ENCODE data around the gene DAB2IP.

Gene DAB2IP

GRCh38 chr9:121744687-121745395 is 93.4 kb downstream of the DAB2IP start:
- peak; percentile 56 for DNase-seq (ENCODE audit: low spot score)

- DNase-seq (ENCODE audit: low spot score) = no peak
These were observed 93.9 kb downstream of the DAB2IP start for GRCh38 chr9:121745396-121745695.

GRCh38 chr9:121746411-121746810 is 95.0 kb downstream of the DAB2IP start:
- no peak for DNase-seq (ENCODE audit: low spot score)

- DNase-seq (ENCODE audit: low spot score) = no peak
These were observed 95.4 kb downstream of the DAB2IP start for GRCh38 chr9:121746866-121747265.

- DNase-seq (ENCODE audit: low spot score) = peak; percentile 70
These were observed 96.6 kb downstream of the DAB2IP start for GRCh38 chr9:121748074-121748473.

GRCh38 chr9:121748727-121749423 is 97.4 kb downstream of the DAB2IP start:
- no peak for DNase-seq (ENCODE audit: low spot score)

- no peak for DNase-seq (ENCODE audit: low spot score)
These were observed 98.2 kb downstream of the DAB2IP start for GRCh38 chr9:121749614-121750013.

GRCh38 chr9:121750259-121750714 is 98.9 kb downstream of the DAB2IP start:
- no peak for DNase-seq (ENCODE audit: low spot score)

GRCh38 chr9:121750715-121751623 is 99.5 kb downstream of the DAB2IP start:
- DNase-seq (ENCODE audit: low spot score) = no peak

GRCh38 chr9:121751686-121752445 is 100.4 kb downstream of the DAB2IP start:
- no peak for DNase-seq (ENCODE audit: low spot score)

GRCh38 chr9:121752929-121753328 is 101.5 kb downstream of the DAB2IP start:
- DNase-seq (ENCODE audit: low spot score) = no peak

- no peak for DNase-seq (ENCODE audit: low spot score)
These were observed 102.6 kb downstream of the DAB2IP start for GRCh38 chr9:121753802-121754654.

GRCh38 chr9:121754655-121755436 is 103.4 kb downstream of the DAB2IP start:
- no peak for DNase-seq (ENCODE audit: low spot score)

GRCh38 chr9:121755581-121755980 is 104.1 kb downstream of the DAB2IP start:
- no peak for DNase-seq (ENCODE audit: low spot score)

- DNase-seq (ENCODE audit: low spot score) = no peak
These were observed 105.2 kb downstream of the DAB2IP start for GRCh38 chr9:121756474-121757280.

GRCh38 chr9:121757281-121757585 is 105.8 kb downstream of the DAB2IP start:
- no peak for DNase-seq (ENCODE audit: low spot score)

GRCh38 chr9:121758693-121759092 is 107.3 kb downstream of the DAB2IP start:
- DNase-seq (ENCODE audit: low spot score) = no peak

GRCh38 chr9:121759996-121760395 is 108.6 kb downstream of the DAB2IP start:
- no peak for DNase-seq (ENCODE audit: low spot score)

GRCh38 chr9:121760571-121760970 is 109.1 kb downstream of the DAB2IP start:
- no peak for DNase-seq (ENCODE audit: low spot score)

GRCh38 chr9:121763131-121763530 is 111.7 kb downstream of the DAB2IP start:
- DNase-seq (ENCODE audit: low spot score) = no peak

Data from AG08396 (cell line).